Gastroesophageal sphincter (tissue), 4 donors: ENCODE measurements around the gene MBOAT1. TPM values are rescaled to one million over a fixed set of nuclear protein-coding genes. Genes with fewer than 3 reads are reported as not detected.

Source experiments
- ATAC-seq: fragments of 150-250 bp; one replicate; pipeline ENCODE4 v1.9.1; 2016; ENCODE audit warnings: mild to moderate bottlenecking, moderate library complexity
- H3K27ac ChIP-seq, 4 donors: fragments of 200-600 bp; sonication (generic) in 3 of 4; 1 replicate in 3 of 4; 2 replicates in 1 of 4; pipeline ENCODE4 v1.5.1; 2016 to 2019
- H3K27me3 ChIP-seq: fragments of 200-600 bp; sonication (generic); one replicate; pipeline ENCODE4 v1.5.1; 2019
- H3K36me3 ChIP-seq, 2 donors: fragments of 200-600 bp; sonication (generic); one replicate each; pipeline ENCODE4 v1.5.1; 2019; ENCODE audit warnings: control low read depth in 1 of 2
- H3K4me1 ChIP-seq, 3 donors: fragments of 200-600 bp; sonication (generic); 1 replicate in 2 of 3; 2 replicates in 1 of 3; pipeline ENCODE4 v1.5.1; 2016 to 2019; ENCODE audit warnings: control low read depth in 2 of 3
- H3K4me3 ChIP-seq, 2 donors: fragments of 200-600 bp; sonication (generic); one replicate each; pipeline ENCODE4 v1.5.1; 2019; ENCODE audit warnings: mild to moderate bottlenecking in 1 of 2, moderate library complexity in 1 of 2
- H3K9me3 ChIP-seq, 3 donors: fragments of 200-600 bp; sonication (generic); one replicate each; pipeline ENCODE4 v1.5.1; 2017 to 2019; ENCODE audit warnings: control low read depth in 2 of 3
- CTCF ChIP-seq, 4 experiments: fragments of 200-600 bp in 2 of 4; fragments of 450-650 bp in 2 of 4; sonication (generic) in 1 of 4; IDR thresholded peaks; one replicate each; pipeline ENCODE4 v1.5.1; 2017 to 2019; ENCODE audit warnings: antibody characterized with exemption in 4 of 4, mild to moderate bottlenecking in 2 of 4, moderate library complexity in 2 of 4
- EP300 ChIP-seq: sonication (generic); formaldehyde crosslinking; IDR thresholded peaks from one replicate; pipeline ENCODE4 v1.6.1; 2017; ENCODE audit warnings: antibody characterized with exemption, mild to moderate bottlenecking
- POLR2A ChIP-seq, 2 donors: fragments of 450-650 bp; IDR thresholded peaks; one replicate each; pipeline ENCODE4 v1.6.1; 2017; ENCODE audit warnings: antibody characterized with exemption in 2 of 2, mild to moderate bottlenecking in 2 of 2, moderate library complexity in 1 of 2
- POLR2AphosphoS5 ChIP-seq: sonication (generic); formaldehyde crosslinking; IDR thresholded peaks from one replicate; pipeline ENCODE4 v1.6.1; 2017; ENCODE audit warnings: antibody characterized with exemption
- WGBS, 2 donors: methylation state at CpG; one replicate each; pipeline ENCODE4 v1.1.5; 2018; ENCODE audit warnings: low coverage in 1 of 2; 5-methylcytosine and 5-hydroxymethylcytosine counted together
- total RNA-seq, 4 donors: library from RNA; depleted of rRNA; stranded (reverse); fragments of >200 nt; gene quantifications; one replicate each; pipeline ENCODE4 v1.1.0, GENCODE V29; 2016

Gene MBOAT1
- total RNA-seq, 4 donors from 2014 or later, result 2.6 to 11.8 (median 4.4) TPM

GRCh38 chr6:20116792-20117191 is 95.5 kb downstream of the MBOAT1 start:
- ATAC-seq, result no peak
- no peak for TF ChIP-seq POLR2A (IDR thresholded peaks at IDR 0.05)
- TF ChIP-seq POLR2AphosphoS5, result no peak
- no peak for TF ChIP-seq CTCF (IDR thresholded peaks at IDR 0.05)
- no peak for TF ChIP-seq EP300
- no peak overlapping the region for H3K4me3 ChIP-seq
- no peaks in the 10 kb centered on the region for H3K27me3 ChIP-seq
- H3K4me1 ChIP-seq, result peaks cover 0 to 20% (median 2%) of the 10 kb centered on the region in 3 donors
- peak overlapping the region in 3 of 4 donors; percentile 81 to 86 (median 81) for H3K27ac ChIP-seq
- peaks cover 0 to 36% of the 10 kb centered on the region in 2 donors for H3K36me3 ChIP-seq
- WGBS, 2 donors, result 73 to 78% methylated on average over 5 to 7 of the region's 7 CpGs
- H3K9me3 ChIP-seq, result no peaks in the 10 kb centered on the region

- peaks cover 0 to 20% (median 2%) of the 10 kb centered on the region in 3 donors for H3K4me1 ChIP-seq
- H3K27me3 ChIP-seq, result no peaks in the 10 kb centered on the region
- peak overlapping the region in 1 of 2 donors; percentile 22 for H3K4me3 ChIP-seq
- peak; percentile 68 for ATAC-seq
- 29 to 38% methylated on average over 6 to 9 of the region's 9 CpGs for whole genome bisulfite sequencing, 2 donors
- TF ChIP-seq EP300 (no peak), POLR2AphosphoS5 (no peak), POLR2A (IDR thresholded peaks at IDR 0.05) (no peak), CTCF (IDR thresholded peaks at IDR 0.05) (no peak)
- H3K36me3 ChIP-seq, result peaks cover 0 to 36% of the 10 kb centered on the region in 2 donors
- H3K9me3 ChIP-seq, result no peaks in the 10 kb centered on the region
- peak overlapping the region; percentile 58 to 86 (median 81) for H3K27ac ChIP-seq
Observed at GRCh38 chr6:20115246-20115980, 96.9 kb downstream of the MBOAT1 start.

GRCh38 chr6:20113649-20114224 is 98.5 kb downstream of the MBOAT1 start:
- no peak for ATAC-seq
- WGBS, 2 donors, result 86 to 91% methylated on average over 2 of the region's 2 CpGs

GRCh38 chr6:20112841-20113240 is 99.4 kb downstream of the MBOAT1 start:
- no peak for TF ChIP-seq POLR2AphosphoS5
- no peak for TF ChIP-seq EP300
- no peak for TF ChIP-seq POLR2A (IDR thresholded peaks at IDR 0.05)
- TF ChIP-seq CTCF (IDR thresholded peaks at IDR 0.05), result no peak
- H3K36me3 ChIP-seq, result peaks cover 3 to 47% of the 10 kb centered on the region in 2 donors
- H3K27ac ChIP-seq, result no peak overlapping the region
- ATAC-seq, result no peak
- H3K4me1 ChIP-seq, result peaks cover 0 to 20% (median 0%) of the 10 kb centered on the region in 3 donors
- no peak overlapping the region for H3K4me3 ChIP-seq
- H3K27me3 ChIP-seq, result no peaks in the 10 kb centered on the region
- 84% methylated on average over 2 to 5 of the region's 5 CpGs for WGBS, 2 donors
- no peaks in the 10 kb centered on the region for H3K9me3 ChIP-seq

More at GRCh38 chr6:20113649-20114224, 98.5 kb downstream of the MBOAT1 start:
- TF ChIP-seq POLR2AphosphoS5 (no peak), POLR2A (IDR thresholded peaks at IDR 0.05) (no peak), CTCF (IDR thresholded peaks at IDR 0.05) (no peak), EP300 (no peak)
- no peaks in the 10 kb centered on the region for H3K9me3 ChIP-seq
- H3K4me1 ChIP-seq, result peaks cover 0 to 20% (median 0%) of the 10 kb centered on the region in 3 donors
- no peaks in the 10 kb centered on the region for H3K27me3 ChIP-seq
- H3K36me3 ChIP-seq, result peaks cover 3 to 44% of the 10 kb centered on the region in 2 donors
- no peak overlapping the region for H3K27ac ChIP-seq
- H3K4me3 ChIP-seq, result no peak overlapping the region
